OCI-LY1 (cell line): ENCODE results near the gene HSPBAP1.

Experiments
- CTCF ChIP-seq: fragments of 200-600 bp; sonication (generic), shearing (Covaris generic); IDR thresholded peaks from 2 replicates; pipeline ENCODE4 v1.5.1; 2017; ENCODE audit warnings: mild to moderate bottlenecking, antibody characterized with exemption, low read length, moderate library complexity, mixed read lengths
- EZH2 ChIP-seq: fragments of 200-600 bp; sonication (generic), shearing (Covaris generic); IDR thresholded peaks from 2 replicates; pipeline ENCODE4 v1.8.0; 2017; ENCODE audit warnings: borderline replicate concordance, mixed run types, mild to moderate bottlenecking, antibody characterized with exemption, low read length, moderate library complexity, mixed read lengths

DNA sequence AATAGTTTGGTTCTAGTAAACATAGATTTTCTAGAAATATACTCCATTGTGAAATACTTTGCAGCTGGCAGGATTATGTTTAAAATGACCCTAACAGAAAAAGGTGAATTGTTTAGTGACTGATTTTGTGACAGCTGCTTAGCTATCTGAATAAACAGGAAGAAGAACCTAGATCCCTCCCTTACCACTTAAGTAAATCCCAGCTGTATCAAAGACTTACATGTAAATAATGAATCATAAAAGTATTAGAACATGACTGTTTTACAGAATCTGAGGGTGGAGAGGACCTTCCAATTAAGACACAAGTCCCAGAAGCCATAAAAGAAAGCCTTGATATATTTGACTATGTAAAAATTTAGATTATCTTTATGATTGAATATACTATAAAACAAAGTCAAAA lies 17.1 kb upstream of the HSPBAP1 start:
- TF ChIP-seq CTCF (no peak), EZH2 (no peak)
